ENCODE measurements around the gene MAN1C1. TPM values are rescaled to one million over a fixed set of nuclear protein-coding genes. Genes with fewer than 3 reads are reported as not detected.

MAN1C1 gene
- total and polyA plus RNA-seq, 10 of the 15 experiments (the other 5 are each of a cell fraction or from before 2014, with no cell fraction given) = 0.12 to 0.56 (median 0.22) TPM; not detected in 3

DNA sequence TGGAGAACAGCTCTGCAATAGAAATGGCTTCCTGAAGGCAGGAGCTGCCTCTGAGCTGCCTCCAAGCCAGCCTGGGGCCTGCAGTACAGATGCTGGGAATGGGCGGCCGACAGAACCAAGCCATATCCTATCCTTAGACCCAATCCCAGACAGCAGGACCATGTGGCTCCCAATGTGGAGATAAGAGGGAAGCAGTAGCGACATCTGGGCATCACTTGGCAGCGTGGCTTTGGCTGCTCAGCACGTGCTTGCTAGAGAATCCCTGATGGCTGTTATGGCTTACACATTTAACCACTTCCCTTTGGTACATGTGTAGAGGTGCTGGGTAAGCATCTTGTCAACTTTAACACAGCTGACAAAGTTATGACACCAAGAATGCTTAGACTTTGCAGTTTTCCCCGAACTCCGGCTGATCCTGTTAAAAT is 87.7 kb downstream of the MAN1C1 start (continued):
- TF ChIP-seq, protein P1, sequence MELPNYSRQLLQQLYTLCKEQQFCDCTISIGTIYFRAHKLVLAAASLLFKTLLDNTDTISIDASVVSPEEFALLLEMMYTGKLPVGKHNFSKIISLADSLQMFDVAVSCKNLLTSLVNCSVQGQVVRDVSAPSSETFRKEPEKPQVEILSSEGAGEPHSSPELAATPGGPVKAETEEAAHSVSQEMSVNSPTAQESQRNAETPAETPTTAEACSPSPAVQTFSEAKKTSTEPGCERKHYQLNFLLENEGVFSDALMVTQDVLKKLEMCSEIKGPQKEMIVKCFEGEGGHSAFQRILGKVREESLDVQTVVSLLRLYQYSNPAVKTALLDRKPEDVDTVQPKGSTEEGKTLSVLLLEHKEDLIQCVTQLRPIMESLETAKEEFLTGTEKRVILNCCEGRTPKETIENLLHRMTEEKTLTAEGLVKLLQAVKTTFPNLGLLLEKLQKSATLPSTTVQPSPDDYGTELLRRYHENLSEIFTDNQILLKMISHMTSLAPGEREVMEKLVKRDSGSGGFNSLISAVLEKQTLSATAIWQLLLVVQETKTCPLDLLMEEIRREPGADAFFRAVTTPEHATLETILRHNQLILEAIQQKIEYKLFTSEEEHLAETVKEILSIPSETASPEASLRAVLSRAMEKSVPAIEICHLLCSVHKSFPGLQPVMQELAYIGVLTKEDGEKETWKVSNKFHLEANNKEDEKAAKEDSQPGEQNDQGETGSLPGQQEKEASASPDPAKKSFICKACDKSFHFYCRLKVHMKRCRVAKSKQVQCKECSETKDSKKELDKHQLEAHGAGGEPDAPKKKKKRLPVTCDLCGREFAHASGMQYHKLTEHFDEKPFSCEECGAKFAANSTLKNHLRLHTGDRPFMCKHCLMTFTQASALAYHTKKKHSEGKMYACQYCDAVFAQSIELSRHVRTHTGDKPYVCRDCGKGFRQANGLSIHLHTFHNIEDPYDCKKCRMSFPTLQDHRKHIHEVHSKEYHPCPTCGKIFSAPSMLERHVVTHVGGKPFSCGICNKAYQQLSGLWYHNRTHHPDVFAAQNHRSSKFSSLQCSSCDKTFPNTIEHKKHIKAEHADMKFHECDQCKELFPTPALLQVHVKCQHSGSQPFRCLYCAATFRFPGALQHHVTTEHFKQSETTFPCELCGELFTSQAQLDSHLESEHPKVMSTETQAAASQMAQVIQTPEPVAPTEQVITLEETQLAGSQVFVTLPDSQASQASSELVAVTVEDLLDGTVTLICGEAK (IDR thresholded peaks at IDR 0.05; ENCODE audit: borderline replicate concordance) = no peak
- no peak for TF ChIP-seq PAX5 (IDR thresholded peaks at IDR 0.05; ENCODE audit: borderline replicate concordance, low read depth, low read length)
- no peak for TF ChIP-seq SMC3 (IDR thresholded peaks at IDR 0.05; ENCODE audit: borderline replicate concordance, low read length)
- TF ChIP-seq TCF7 (IDR thresholded peaks at IDR 0.05; ENCODE audit: borderline replicate concordance) = no peak
- no peak for TF ChIP-seq POLR2AphosphoS2 (IDR thresholded peaks at IDR 0.05; ENCODE audit: low read depth, low read length)
- no peak for TF ChIP-seq RCOR1 (conservative IDR thresholded peaks at IDR 0.05; ENCODE audit: low read depth, low read length)
- no peak for TF ChIP-seq MYB (IDR thresholded peaks at IDR 0.05; ENCODE audit: borderline replicate concordance, low read depth, low read length)
- TF ChIP-seq, protein P2, sequence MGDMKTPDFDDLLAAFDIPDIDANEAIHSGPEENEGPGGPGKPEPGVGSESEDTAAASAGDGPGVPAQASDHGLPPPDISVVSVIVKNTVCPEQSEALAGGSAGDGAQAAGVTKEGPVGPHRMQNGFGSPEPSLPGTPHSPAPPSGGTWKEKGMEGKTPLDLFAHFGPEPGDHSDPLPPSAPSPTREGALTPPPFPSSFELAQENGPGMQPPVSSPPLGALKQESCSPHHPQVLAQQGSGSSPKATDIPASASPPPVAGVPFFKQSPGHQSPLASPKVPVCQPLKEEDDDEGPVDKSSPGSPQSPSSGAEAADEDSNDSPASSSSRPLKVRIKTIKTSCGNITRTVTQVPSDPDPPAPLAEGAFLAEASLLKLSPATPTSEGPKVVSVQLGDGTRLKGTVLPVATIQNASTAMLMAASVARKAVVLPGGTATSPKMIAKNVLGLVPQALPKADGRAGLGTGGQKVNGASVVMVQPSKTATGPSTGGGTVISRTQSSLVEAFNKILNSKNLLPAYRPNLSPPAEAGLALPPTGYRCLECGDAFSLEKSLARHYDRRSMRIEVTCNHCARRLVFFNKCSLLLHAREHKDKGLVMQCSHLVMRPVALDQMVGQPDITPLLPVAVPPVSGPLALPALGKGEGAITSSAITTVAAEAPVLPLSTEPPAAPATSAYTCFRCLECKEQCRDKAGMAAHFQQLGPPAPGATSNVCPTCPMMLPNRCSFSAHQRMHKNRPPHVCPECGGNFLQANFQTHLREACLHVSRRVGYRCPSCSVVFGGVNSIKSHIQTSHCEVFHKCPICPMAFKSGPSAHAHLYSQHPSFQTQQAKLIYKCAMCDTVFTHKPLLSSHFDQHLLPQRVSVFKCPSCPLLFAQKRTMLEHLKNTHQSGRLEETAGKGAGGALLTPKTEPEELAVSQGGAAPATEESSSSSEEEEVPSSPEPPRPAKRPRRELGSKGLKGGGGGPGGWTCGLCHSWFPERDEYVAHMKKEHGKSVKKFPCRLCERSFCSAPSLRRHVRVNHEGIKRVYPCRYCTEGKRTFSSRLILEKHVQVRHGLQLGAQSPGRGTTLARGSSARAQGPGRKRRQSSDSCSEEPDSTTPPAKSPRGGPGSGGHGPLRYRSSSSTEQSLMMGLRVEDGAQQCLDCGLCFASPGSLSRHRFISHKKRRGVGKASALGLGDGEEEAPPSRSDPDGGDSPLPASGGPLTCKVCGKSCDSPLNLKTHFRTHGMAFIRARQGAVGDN (IDR thresholded peaks at IDR 0.05) = 0 out of 2 replicates have a peak, but pooled peaks have one; percentile 23
- TF ChIP-seq RBBP5 (conservative IDR thresholded peaks at IDR 0.05) = no peak
- peak; percentile 82 to 84; a peak in 3 of 4 replicates for TF ChIP-seq BHLHE40 (IDR thresholded peaks at IDR 0.05; ENCODE audit: borderline replicate concordance in 1 of 2, low read depth in 2 of 2, low read length in 1 of 2)
- TF ChIP-seq NRF1 (conservative IDR thresholded peaks at IDR 0.05; ENCODE audit: low read depth, low read length) = no peak
- TF ChIP-seq, protein P3, sequence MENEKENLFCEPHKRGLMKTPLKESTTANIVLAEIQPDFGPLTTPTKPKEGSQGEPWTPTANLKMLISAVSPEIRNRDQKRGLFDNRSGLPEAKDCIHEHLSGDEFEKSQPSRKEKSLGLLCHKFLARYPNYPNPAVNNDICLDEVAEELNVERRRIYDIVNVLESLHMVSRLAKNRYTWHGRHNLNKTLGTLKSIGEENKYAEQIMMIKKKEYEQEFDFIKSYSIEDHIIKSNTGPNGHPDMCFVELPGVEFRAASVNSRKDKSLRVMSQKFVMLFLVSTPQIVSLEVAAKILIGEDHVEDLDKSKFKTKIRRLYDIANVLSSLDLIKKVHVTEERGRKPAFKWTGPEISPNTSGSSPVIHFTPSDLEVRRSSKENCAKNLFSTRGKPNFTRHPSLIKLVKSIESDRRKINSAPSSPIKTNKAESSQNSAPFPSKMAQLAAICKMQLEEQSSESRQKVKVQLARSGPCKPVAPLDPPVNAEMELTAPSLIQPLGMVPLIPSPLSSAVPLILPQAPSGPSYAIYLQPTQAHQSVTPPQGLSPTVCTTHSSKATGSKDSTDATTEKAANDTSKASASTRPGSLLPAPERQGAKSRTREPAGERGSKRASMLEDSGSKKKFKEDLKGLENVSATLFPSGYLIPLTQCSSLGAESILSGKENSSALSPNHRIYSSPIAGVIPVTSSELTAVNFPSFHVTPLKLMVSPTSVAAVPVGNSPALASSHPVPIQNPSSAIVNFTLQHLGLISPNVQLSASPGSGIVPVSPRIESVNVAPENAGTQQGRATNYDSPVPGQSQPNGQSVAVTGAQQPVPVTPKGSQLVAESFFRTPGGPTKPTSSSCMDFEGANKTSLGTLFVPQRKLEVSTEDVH (IDR thresholded peaks at IDR 0.05; ENCODE audit: low read depth, partially characterized antibody) = no peak
- TF ChIP-seq STAT1 (conservative IDR thresholded peaks at IDR 0.05) = no peak
- TF ChIP-seq, protein P4, sequence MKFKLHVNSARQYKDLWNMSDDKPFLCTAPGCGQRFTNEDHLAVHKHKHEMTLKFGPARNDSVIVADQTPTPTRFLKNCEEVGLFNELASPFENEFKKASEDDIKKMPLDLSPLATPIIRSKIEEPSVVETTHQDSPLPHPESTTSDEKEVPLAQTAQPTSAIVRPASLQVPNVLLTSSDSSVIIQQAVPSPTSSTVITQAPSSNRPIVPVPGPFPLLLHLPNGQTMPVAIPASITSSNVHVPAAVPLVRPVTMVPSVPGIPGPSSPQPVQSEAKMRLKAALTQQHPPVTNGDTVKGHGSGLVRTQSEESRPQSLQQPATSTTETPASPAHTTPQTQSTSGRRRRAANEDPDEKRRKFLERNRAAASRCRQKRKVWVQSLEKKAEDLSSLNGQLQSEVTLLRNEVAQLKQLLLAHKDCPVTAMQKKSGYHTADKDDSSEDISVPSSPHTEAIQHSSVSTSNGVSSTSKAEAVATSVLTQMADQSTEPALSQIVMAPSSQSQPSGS (IDR thresholded peaks at IDR 0.05; ENCODE audit: low read length) = no peak
- TF ChIP-seq, protein P5, sequence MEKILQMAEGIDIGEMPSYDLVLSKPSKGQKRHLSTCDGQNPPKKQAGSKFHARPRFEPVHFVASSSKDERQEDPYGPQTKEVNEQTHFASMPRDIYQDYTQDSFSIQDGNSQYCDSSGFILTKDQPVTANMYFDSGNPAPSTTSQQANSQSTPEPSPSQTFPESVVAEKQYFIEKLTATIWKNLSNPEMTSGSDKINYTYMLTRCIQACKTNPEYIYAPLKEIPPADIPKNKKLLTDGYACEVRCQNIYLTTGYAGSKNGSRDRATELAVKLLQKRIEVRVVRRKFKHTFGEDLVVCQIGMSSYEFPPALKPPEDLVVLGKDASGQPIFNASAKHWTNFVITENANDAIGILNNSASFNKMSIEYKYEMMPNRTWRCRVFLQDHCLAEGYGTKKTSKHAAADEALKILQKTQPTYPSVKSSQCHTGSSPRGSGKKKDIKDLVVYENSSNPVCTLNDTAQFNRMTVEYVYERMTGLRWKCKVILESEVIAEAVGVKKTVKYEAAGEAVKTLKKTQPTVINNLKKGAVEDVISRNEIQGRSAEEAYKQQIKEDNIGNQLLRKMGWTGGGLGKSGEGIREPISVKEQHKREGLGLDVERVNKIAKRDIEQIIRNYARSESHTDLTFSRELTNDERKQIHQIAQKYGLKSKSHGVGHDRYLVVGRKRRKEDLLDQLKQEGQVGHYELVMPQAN (conservative IDR thresholded peaks at IDR 0.05) = no peak

Measured in GM12878 (cell line).